ENCODE results near the gene GTF2H2. TPM values are rescaled to one million over a fixed set of nuclear protein-coding genes. Genes with fewer than 3 reads are reported as not detected.
"Not testable (repeated sequence)": the region's sequence is repeated elsewhere in the genome, so short reads cannot be mapped to it uniquely, and the experiment has no call there.

The GTF2H2 gene
- total RNA-seq, 1 experiment from 2014 or later: 29.9 TPM

DNA sequence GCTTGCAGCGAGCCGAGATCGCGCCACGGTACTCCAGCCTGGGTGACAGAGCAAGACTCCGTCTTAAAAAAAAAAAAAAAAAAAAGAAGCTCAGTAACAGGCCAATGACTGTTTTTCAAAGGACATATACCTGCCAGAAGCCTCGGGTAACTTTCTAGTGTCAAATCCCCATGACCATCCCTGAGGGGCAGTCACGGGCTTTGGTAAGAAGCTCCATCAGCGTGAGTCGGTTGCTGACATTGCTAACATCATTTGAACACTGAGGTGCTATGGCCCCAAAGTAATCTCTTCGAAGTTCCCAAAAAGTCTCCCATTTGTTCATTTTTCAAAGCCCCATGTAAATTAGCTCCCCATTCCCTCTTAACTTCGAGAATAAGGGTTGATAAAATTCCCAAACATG is 53.9 kb downstream of the GTF2H2 start:
- DNase-seq (ENCODE audit: low read depth): peak; percentile 12

DNA sequence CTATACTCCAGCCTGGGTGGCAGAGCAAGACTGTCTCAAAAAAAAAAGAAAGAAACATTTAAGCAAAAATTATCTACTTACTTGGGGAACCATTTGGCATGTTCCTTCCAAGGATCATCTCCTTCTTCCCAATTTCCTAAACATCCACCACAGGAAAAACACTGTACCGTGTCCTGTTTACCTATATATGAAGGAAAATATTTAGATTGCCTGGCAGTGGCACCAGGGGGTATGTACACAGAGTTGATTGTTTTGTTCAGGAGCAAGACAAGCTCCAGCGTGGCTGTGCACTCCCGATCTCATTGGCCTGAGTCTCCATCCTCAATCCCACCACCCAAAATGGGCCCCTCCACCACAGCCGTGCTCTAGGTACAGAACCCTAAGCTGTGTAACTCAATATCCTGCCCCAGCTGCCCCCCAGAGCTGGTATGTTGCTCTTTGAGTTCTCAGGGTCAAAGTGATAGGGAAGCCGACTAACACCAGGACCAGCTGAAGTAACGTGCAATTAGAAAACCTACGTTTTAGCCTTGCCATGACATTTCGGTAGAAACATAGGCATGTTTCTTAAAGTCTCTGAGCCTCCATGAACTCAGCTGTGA is 56.2 kb downstream of the GTF2H2 start:
- DNase-seq (ENCODE audit: low read depth): no peak

DNA sequence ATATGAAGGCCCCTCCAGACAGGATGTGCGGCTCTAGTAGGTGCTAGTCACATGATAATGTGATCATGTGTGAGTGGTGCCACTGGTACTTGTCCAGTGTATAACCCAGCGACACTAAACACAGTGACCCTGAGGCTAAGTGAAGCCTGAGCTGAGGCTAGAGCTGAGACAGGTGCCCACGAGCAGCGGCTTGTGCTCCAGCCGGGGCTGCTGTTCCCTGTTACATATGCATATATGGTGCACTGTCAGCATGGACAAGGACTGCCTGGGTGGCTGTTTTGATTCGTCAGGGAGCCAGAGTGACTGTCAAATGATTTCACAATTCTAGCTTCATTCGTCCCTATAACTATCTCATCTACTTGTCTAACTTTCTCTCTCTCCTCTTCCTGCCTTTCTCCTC is 60.5 kb downstream of the GTF2H2 start:
- not testable (repeated sequence) for DNase-seq (ENCODE audit: low read depth)

Other genes starting within 250 kb of the GTF2H2 start
- 0.74 and 4.7 TPM in 2 replicates for gene SERF1A, start 167.0 kb downstream of the GTF2H2 start, total RNA-seq (2014; rRNA removed; shearing (Covaris generic))
- gene SMN1, start 142.6 kb downstream of the GTF2H2 start, total RNA-seq (2014; rRNA removed; shearing (Covaris generic)): 38.6 and 42.9 TPM in 2 replicates
- gene NAIP, start 42.3 kb downstream of the GTF2H2 start, total RNA-seq (2014; rRNA removed; shearing (Covaris generic)): 0.34 and 0.84 TPM in 2 replicates